Spleen (tissue), 11 donors: ENCODE data around the gene PARVA. TPM values are rescaled to one million over a fixed set of nuclear protein-coding genes. Genes with fewer than 3 reads are reported as not detected.

Experiments used
- DNase-seq: peaks from one replicate; pipeline ENCODE4 v3.0.0-alpha.2; 2020
- H3K27ac ChIP-seq, 8 donors: fragments of 200-600 bp; sonication (generic) in 7 of 8; 1 replicate in 4 of 8; 2 replicates in 4 of 8; pipeline versions ENCODE4 v1.5.0 to v1.8.0; 2016 to 2021; ENCODE audit warnings: inconsistent platforms in 4 of 8, mild to moderate bottlenecking in 4 of 8, moderate library complexity in 1 of 8
- H3K27me3 ChIP-seq, 7 donors: fragments of 200-600 bp; sonication (generic) in 6 of 7; replicated peaks in 1 of 7; 1 replicate in 4 of 7; 2 replicates in 3 of 7; pipeline versions ENCODE4 v1.5.0 to v1.8.0; 2016 to 2021; ENCODE audit warnings: inconsistent platforms in 3 of 7, mild to moderate bottlenecking in 1 of 7
- H3K36me3 ChIP-seq, 6 donors: fragments of 200-600 bp; sonication (generic) in 5 of 6; 1 replicate in 4 of 6; 2 replicates in 2 of 6; pipeline versions ENCODE4 v1.5.0 to v1.8.0; 2016 to 2021; ENCODE audit warnings: inconsistent platforms in 2 of 6
- H3K4me1 ChIP-seq, 6 donors: fragments of 200-600 bp; sonication (generic) in 5 of 6; 1 replicate in 3 of 6; 2 replicates in 3 of 6; pipeline versions ENCODE4 v1.5.0 to v1.8.0; 2016 to 2021; ENCODE audit warnings: inconsistent platforms in 3 of 6
- H3K4me3 ChIP-seq, 8 donors: fragments of 200-600 bp; sonication (generic) in 7 of 8; 1 replicate in 4 of 8; 2 replicates in 4 of 8; pipeline versions ENCODE4 v1.5.0 to v1.8.0; 2016 to 2021; ENCODE audit warnings: inconsistent platforms in 4 of 8, mild to moderate bottlenecking in 4 of 8, moderate library complexity in 2 of 8
- H3K9me3 ChIP-seq, 8 donors: fragments of 200-600 bp; sonication (generic) in 7 of 8; 1 replicate in 4 of 8; 2 replicates in 4 of 8; pipeline versions ENCODE4 v1.5.0 to v1.8.0; 2016 to 2021; ENCODE audit warnings: inconsistent platforms in 4 of 8
- POLR2A ChIP-seq, 3 donors: fragments of 450-650 bp; IDR thresholded peaks; one replicate each; pipeline ENCODE4 v1.5.1; 2017; ENCODE audit warnings: antibody characterized with exemption in 3 of 3, mild to moderate bottlenecking in 1 of 3
- POLR2AphosphoS5 ChIP-seq, 3 donors: sonication (generic); formaldehyde crosslinking; IDR thresholded peaks; one replicate each; pipeline ENCODE4 v1.5.1; 2017; ENCODE audit warnings: antibody characterized with exemption in 3 of 3
- WGBS, 5 donors: extraction: QIAGEN DNeasy Blood & Tissue Kit in 3 of 5; methylation state at CpG; one replicate each; pipeline versions ENCODE4 v1.1.5 to v1.1.7; 2013 to 2018; 5-methylcytosine and 5-hydroxymethylcytosine counted together
- intact Hi-C: fragments of 100-400 bp; cut with DNase I; formaldehyde crosslinking; loops from one replicate; pipeline ENCODE4 v1.15.0; 2023; ENCODE audit warnings: low total_unique reads
- polyA plus RNA-seq, 3 donors: library from polyadenylated mRNA; stranded (reverse); fragments of 200-250 nt; gene quantifications; one replicate each; pipeline ENCODE4 v1.2.1, GENCODE V29; 2013
- total RNA-seq, 7 donors: library from RNA; depleted of rRNA in 3 of 7; stranded (reverse); fragments of >200 nt in 3 of 7; fragmentation: NEBNext Ultra II Directional in 4 of 7; extraction: Animal tissue kit (Norgen Biotek cat#: 25700) in 4 of 7; gene quantifications; one replicate each; pipeline versions ENCODE4 v1.1.0 to v1.2.1, GENCODE V29; 2016 to 2021
- TF ChIP-seq, protein P1 (sequence below), 11 experiments: fragments of 200-600 bp in 7 of 11; fragments of 450-650 bp in 4 of 11; sonication (generic) in 4 of 11; IDR thresholded peaks in 8 of 11; conservative IDR thresholded peaks in 3 of 11; 1 replicate in 7 of 11; 2 replicates in 4 of 11; pipeline versions ENCODE4 v1.4.0 to v1.8.0; 2016 to 2021; ENCODE audit warnings: antibody characterized with exemption in 11 of 11, inconsistent platforms in 4 of 11, mild to moderate bottlenecking in 1 of 11
- donor health status: healthy with polysubstance abuse.
- donor health status: DM: no; HTN: no; CAD: no; lungs with moderate emphysema.
- donor health status: DM: no; HTN: no; CAD: no.
- donor health status: Bipolar disorder and iron deficiency.
- donor health status: healthy.
- donor health status: DM: no; HTN: no; CAD: no.
- donor health status: DM: yes; HTN: yes; CAD: no.

The PARVA gene
- total and polyA plus RNA-seq, 10 donors: 3.8 to 56.6 (median 23.3) TPM

DNA sequence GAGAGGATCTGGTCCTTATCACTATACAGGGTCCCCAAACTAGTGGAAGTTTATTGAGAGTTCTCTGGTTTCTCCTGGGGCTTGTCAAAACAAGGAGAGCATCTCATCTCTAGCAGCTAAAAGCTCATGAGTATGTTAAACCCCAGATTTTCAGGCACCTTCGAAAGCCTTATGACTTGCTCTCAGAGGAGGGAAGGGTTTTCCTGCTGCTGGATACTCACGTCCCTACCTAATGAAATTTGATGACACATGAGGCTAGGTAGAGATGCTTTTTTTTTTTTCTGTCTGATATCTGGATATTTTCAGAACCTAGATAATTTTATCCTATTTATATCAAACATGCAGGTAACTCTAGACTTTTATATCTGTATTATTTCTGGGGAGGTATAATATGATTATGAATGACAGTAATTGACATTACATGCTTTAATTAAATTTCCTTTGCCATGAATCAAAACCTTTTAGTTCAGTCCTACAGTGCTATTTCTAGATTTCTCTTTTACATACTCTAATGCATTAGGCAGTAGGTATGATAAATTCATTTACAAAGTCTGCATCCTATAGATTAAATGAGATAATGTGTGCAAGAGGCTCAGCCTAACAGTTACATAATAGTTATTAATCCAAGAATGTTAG, 73.9 kb downstream of the PARVA start:
- Histone ChIP-seq H3K4me1 (no peaks in the 10 kb centered on the region), H3K36me3 (no peaks in the 10 kb centered on the region), H3K27ac (no peak overlapping the region), H3K4me3 (no peak overlapping the region), H3K27me3 (no peaks in the 10 kb centered on the region), H3K9me3 (no peaks in the 10 kb centered on the region)
- intact Hi-C loops: no loop called here
- DNase-seq: no peak
- TF ChIP-seq, protein P1, sequence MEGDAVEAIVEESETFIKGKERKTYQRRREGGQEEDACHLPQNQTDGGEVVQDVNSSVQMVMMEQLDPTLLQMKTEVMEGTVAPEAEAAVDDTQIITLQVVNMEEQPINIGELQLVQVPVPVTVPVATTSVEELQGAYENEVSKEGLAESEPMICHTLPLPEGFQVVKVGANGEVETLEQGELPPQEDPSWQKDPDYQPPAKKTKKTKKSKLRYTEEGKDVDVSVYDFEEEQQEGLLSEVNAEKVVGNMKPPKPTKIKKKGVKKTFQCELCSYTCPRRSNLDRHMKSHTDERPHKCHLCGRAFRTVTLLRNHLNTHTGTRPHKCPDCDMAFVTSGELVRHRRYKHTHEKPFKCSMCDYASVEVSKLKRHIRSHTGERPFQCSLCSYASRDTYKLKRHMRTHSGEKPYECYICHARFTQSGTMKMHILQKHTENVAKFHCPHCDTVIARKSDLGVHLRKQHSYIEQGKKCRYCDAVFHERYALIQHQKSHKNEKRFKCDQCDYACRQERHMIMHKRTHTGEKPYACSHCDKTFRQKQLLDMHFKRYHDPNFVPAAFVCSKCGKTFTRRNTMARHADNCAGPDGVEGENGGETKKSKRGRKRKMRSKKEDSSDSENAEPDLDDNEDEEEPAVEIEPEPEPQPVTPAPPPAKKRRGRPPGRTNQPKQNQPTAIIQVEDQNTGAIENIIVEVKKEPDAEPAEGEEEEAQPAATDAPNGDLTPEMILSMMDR (IDR thresholded peaks at IDR 0.05 in 8 of 11, conservative IDR thresholded peaks at IDR 0.05 in 3 of 11): no peak
- TF ChIP-seq POLR2AphosphoS5 (IDR thresholded peaks at IDR 0.05) (no peak), POLR2A (IDR thresholded peaks at IDR 0.05) (no peak)
- whole genome bisulfite sequencing, 5 donors: 82 to 89% (median 87%) methylated on average over 2 of the region's 2 CpGs

DNA sequence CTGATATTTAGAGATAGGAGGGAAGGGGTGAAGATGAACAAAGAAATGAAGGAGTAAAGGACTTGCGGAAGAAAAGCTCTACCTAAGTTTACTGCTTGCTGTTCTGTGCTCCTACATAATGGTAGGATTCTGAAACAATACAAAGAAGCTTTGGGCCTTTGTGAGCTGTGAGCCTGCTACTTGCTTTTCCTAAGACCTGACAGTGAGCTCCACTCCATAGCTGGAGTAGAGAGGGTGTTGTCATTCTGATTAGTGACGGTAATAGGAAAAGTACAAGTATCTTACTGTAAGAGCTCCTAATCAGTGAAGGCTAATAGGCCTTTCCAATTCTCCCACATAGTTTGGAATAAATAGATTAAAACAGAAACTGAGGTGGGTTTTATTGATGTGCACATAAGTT, 75.9 kb downstream of the PARVA start:
- DNase-seq: no peak
- TF ChIP-seq, protein P1 (IDR thresholded peaks at IDR 0.05 in 8 of 11, conservative IDR thresholded peaks at IDR 0.05 in 3 of 11): no peak
- no peak for TF ChIP-seq POLR2AphosphoS5 (IDR thresholded peaks at IDR 0.05)
- no peak for TF ChIP-seq POLR2A (IDR thresholded peaks at IDR 0.05)
- Histone ChIP-seq H3K4me3 (no peak overlapping the region), H3K4me1 (peaks cover 0 to 2% (median 0%) of the 10 kb centered on the region in 6 donors), H3K36me3 (no peaks in the 10 kb centered on the region), H3K27ac (no peak overlapping the region), H3K27me3 (no peaks in the 10 kb centered on the region), H3K9me3 (no peaks in the 10 kb centered on the region)
- WGBS, 5 donors: 82 to 95% (median 91%) methylated on average over 2 of the region's 2 CpGs
- intact Hi-C loops: no loop called here

DNA sequence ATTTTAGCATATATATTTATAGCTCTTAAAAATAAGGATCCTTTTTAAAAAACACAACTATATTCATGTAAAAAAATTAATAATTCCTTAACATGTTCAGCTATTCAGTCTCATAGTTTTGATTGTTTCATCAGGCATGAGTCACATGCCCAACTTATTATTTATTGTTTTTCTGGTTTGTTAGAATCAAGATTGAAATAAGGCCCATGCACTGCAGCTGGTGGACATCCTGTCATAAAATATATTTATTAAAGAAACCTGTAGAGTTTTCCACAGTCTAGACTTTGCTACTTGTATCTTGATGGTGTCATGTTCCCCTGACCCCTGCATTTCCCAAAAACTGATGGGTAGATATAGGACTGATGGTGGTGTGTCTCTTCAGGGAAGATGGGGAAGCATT, 77.4 kb downstream of the PARVA start:
- Histone ChIP-seq H3K9me3 (no peaks in the 10 kb centered on the region), H3K4me3 (no peak overlapping the region), H3K4me1 (peaks cover 0 to 14% (median 3%) of the 10 kb centered on the region in 6 donors), H3K27me3 (no peaks in the 10 kb centered on the region), H3K27ac (no peak overlapping the region), H3K36me3 (no peaks in the 10 kb centered on the region)
- TF ChIP-seq POLR2AphosphoS5 (IDR thresholded peaks at IDR 0.05) (no peak), POLR2A (IDR thresholded peaks at IDR 0.05) (no peak)
- TF ChIP-seq, protein P1 (IDR thresholded peaks at IDR 0.05 in 8 of 11, conservative IDR thresholded peaks at IDR 0.05 in 3 of 11): no peak
- DNase-seq: no peak
- intact Hi-C loops: no loop called here

DNA sequence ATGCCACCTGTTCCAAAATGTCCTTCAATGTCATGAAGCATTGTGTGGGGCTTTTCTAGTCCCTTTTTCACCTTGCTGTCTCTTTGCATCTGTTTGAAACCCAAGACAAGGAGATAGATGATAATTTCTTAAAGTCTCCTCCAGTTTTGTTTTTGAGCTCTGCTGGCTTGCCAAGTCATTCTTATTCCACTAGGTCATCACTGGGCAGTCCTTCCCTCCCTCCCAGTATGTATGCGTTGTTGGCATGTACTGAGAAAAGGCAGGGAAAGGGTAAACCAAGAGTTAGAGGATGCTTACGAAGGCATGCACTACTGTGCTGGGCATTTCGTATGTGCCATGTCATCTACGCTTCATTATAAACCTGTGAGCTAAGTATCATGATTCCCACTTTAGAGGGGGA, 78.6 kb downstream of the PARVA start:
- intact Hi-C loops: no loop called here
- no peak for TF ChIP-seq POLR2AphosphoS5 (IDR thresholded peaks at IDR 0.05)
- TF ChIP-seq, protein P1 (IDR thresholded peaks at IDR 0.05 in 8 of 11, conservative IDR thresholded peaks at IDR 0.05 in 3 of 11): no peak
- DNase-seq: no peak
- Histone ChIP-seq H3K9me3 (no peaks in the 10 kb centered on the region), H3K4me1 (peaks cover 0 to 16% (median 3%) of the 10 kb centered on the region in 6 donors), H3K27me3 (no peaks in the 10 kb centered on the region), H3K4me3 (no peak overlapping the region), H3K36me3 (no peaks in the 10 kb centered on the region), H3K27ac (no peak overlapping the region)
- 79 to 92% (median 87%) methylated on average over 4 of the region's 4 CpGs for WGBS, 5 donors
